Prostate gland (tissue), 2 donors: ENCODE results near the gene MTMR4. TPM values are rescaled to one million over a fixed set of nuclear protein-coding genes. Genes with fewer than 3 reads are reported as not detected.
A peak's percentile ranks its signal among the peaks of the same experiment; 100 is the strongest.

ENCODE experiments used
- DNase-seq: peaks from one replicate; pipeline ENCODE4 v3.0.0-alpha.2; 2019; ENCODE audit warnings: low spot score
- H3K27ac ChIP-seq, 2 donors: fragments of 200-600 bp; sonication (generic); 2 replicates each; pipeline ENCODE4 v1.5.1; 2017 to 2019
- H3K27me3 ChIP-seq: fragments of 200-600 bp; sonication (generic); replicated peaks from 2 replicates; pipeline ENCODE4 v1.5.1; 2019; ENCODE audit not compliant: insufficient read depth
- H3K36me3 ChIP-seq, 2 donors: fragments of 200-600 bp; sonication (generic); 1 replicate in 1 of 2; 2 replicates in 1 of 2; pipeline versions ENCODE4 v1.5.1 to v1.8.1; 2017 to 2019
- H3K4me1 ChIP-seq: fragments of 200-600 bp; sonication (generic); replicated peaks from 2 replicates; pipeline ENCODE4 v1.5.1; 2019
- H3K4me3 ChIP-seq, 2 donors: fragments of 200-600 bp; sonication (generic); 2 replicates each; pipeline ENCODE4 v1.5.1; 2017 to 2019
- H3K9me3 ChIP-seq: fragments of 200-600 bp; sonication (generic); 2 replicates; pipeline ENCODE4 v1.5.1; 2017
- CTCF ChIP-seq, 4 experiments: fragments of 200-600 bp in 2 of 4; fragments of 450-650 bp in 2 of 4; sonication (generic) in 2 of 4; IDR thresholded peaks; 1 replicate in 3 of 4; 2 replicates in 1 of 4; pipeline ENCODE4 v1.5.1; 2016 to 2019; ENCODE audit warnings: antibody characterized with exemption in 4 of 4, mild to moderate bottlenecking in 2 of 4, moderate library complexity in 2 of 4
- POLR2A ChIP-seq: fragments of 450-650 bp; IDR thresholded peaks from one replicate; pipeline ENCODE4 v1.6.1; 2016; ENCODE audit warnings: antibody characterized with exemption, mild to moderate bottlenecking
- POLR2AphosphoS5 ChIP-seq: sonication (generic); formaldehyde crosslinking; IDR thresholded peaks from one replicate; pipeline ENCODE4 v1.6.1; 2017; ENCODE audit warnings: antibody characterized with exemption
- WGBS: methylation state at CpG from one replicate; pipeline ENCODE4 v1.1.5; 2018; 5-methylcytosine and 5-hydroxymethylcytosine counted together
- intact Hi-C: fragments of 100-400 bp; cut with DNase I; formaldehyde crosslinking; loops from one replicate; pipeline ENCODE4 v1.14.2; 2022
- total RNA-seq, 2 donors: library from RNA; depleted of rRNA; stranded (reverse); fragments of >200 nt; gene quantifications; one replicate each; pipeline ENCODE4 v1.1.0, GENCODE V29; 2016

MTMR4 gene
- total RNA-seq, 2 donors from 2014 or later: 50.7 to 179 TPM

GRCh38 chr17:58455491-58455890, 58.9 kb downstream of the MTMR4 start:
- H3K9me3 ChIP-seq: no peaks in the 10 kb centered on the region
- no peaks in the 10 kb centered on the region for H3K36me3 ChIP-seq
- H3K27ac ChIP-seq: no peak overlapping the region
- DNase-seq: no peak
- no peaks in the 10 kb centered on the region for H3K27me3 ChIP-seq
- H3K4me1 ChIP-seq: no peaks in the 10 kb centered on the region
- intact Hi-C loops: no loop called here
- no peak overlapping the region for H3K4me3 ChIP-seq
- no peak for TF ChIP-seq POLR2A

- no peaks in the 10 kb centered on the region for H3K9me3 ChIP-seq
- no peak for DNase-seq
- no peak overlapping the region for H3K4me3 ChIP-seq
- no peaks in the 10 kb centered on the region for H3K4me1 ChIP-seq
- 100% methylated on average over 1 of the region's 1 CpG for WGBS
- TF ChIP-seq POLR2A: no peak
- no peak for TF ChIP-seq POLR2AphosphoS5
- no peak overlapping the region for H3K27ac ChIP-seq
- intact Hi-C loops: no loop called here
- no peaks in the 10 kb centered on the region for H3K27me3 ChIP-seq
- H3K36me3 ChIP-seq: no peaks in the 10 kb centered on the region
Observed at GRCh38 chr17:58452738-58453137, 61.7 kb downstream of the MTMR4 start.

DNA sequence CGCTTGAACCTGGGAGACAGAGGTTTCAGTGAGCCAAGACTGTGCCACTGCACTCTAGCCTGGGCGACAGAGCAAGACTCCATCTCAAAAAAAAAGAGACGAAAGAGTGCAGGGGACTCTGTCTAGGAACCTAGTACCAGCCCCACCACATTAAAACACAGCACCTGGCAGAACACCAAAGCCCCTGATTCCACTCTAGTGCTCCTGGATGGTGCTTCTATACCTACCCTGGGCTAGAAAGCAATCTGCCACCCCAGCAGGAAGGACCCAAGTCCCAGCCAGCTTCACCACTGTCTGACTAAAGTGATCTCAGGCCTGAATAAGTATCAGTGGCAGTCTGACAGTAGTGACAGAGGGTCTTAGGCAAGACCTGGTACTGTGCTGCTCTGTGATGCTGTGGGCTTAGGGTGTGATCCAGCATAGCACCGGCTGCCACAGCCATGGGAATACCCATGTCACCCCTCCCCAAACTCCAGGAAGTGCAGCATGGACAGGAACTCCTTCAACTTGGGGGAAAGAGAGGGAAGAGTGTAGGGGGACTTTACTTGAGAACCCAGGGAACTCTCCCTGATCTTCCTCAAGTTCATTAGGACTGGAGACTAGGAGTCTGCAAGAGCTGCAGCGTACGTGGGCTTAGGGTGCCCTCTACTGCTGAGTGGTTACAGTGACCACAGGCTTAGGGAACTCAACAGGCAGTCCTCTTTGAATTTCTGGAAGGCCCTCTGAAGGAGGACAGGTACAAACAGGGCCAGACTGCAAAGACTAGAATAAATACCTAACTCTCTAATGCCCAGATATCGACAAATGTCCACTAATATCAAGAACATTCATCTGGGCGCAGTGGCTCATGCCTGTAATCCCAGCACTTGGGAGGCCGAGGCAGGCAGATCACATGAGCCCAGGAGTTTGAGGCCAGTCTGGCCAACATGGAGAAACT, 67.1 kb downstream of the MTMR4 start:
- WGBS: 76% methylated on average over 9 of the region's 9 CpGs
- no peaks in the 10 kb centered on the region for H3K4me1 ChIP-seq
- intact Hi-C loops: no loop called here
- H3K27ac ChIP-seq: no peak overlapping the region
- no peaks in the 10 kb centered on the region for H3K9me3 ChIP-seq
- H3K4me3 ChIP-seq: no peak overlapping the region
- TF ChIP-seq POLR2A (no peak), CTCF (IDR thresholded peaks at IDR 0.05) (peak in 3 of 4 experiments; percentile 60 to 73 (median 73))
- H3K27me3 ChIP-seq: no peaks in the 10 kb centered on the region
- no peaks in the 10 kb centered on the region for H3K36me3 ChIP-seq
- peak; percentile 70 for DNase-seq

DNA sequence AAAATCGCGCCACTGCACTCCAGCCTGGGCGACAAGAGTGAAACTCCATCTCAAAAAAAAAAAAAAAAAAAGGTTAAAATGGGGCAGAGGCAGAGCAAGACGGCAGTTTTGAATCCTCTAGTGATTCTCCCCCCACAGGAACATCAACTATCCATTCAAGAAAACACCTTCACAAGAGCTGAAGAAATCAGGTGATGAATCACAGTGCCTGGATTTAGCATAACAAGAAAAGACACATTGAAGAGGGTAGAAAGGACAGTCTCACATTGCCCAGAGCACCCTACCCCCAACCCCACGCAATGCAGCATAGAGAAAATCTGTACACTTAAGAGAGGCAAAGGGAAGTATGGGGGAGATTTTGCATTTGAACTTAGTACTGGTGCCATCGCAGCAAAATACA, 68.4 kb downstream of the MTMR4 start:
- 89% methylated on average over 6 of the region's 6 CpGs for WGBS
- intact Hi-C loops: no loop called here

More for the DNA sequence above, 68.4 kb downstream of the MTMR4 start:
- Histone ChIP-seq H3K36me3 (no peaks in the 10 kb centered on the region), H3K9me3 (no peaks in the 10 kb centered on the region), H3K27me3 (no peaks in the 10 kb centered on the region), H3K4me1 (no peaks in the 10 kb centered on the region), H3K27ac (no peak overlapping the region), H3K4me3 (no peak overlapping the region)
- DNase-seq: no peak
- TF ChIP-seq CTCF (IDR thresholded peaks at IDR 0.05) (no peak), POLR2AphosphoS5 (no peak), POLR2A (no peak)

Other genes starting within 250 kb of the MTMR4 start
- gene MPO, start 233.7 kb downstream of the MTMR4 start, total RNA-seq: under 1 TPM in 1 of 2 donors, not detected in 1; 0.57 TPM
- 10 to 100 TPM; 22.7 to 26.5 TPM for gene TSPOAP1, start 185.8 kb downstream of the MTMR4 start, total RNA-seq
- 10 to 100 TPM; 44.8 to 70.0 TPM for gene SUPT4H1, start 162.4 kb downstream of the MTMR4 start, total RNA-seq
- 10 to 100 TPM; 29.3 to 31.9 TPM for gene RNF43, start 97.1 kb downstream of the MTMR4 start, total RNA-seq
- gene HSF5, start 26.2 kb downstream of the MTMR4 start, total RNA-seq: 10 to 100 TPM in 1 of 2 donors, not detected in 1; 11.5 TPM
- 10 to 100 TPM in 1 of 2 donors, under 1 TPM in 1; 0.50 to 14.3 TPM for gene TEX14, start 177.4 kb upstream of the MTMR4 start, total RNA-seq
- gene RAD51C, start 178.0 kb upstream of the MTMR4 start, total RNA-seq: 10 to 100 TPM; 30.4 to 32.5 TPM
- 1 to 10 TPM; 4.1 to 7.8 TPM for gene PPM1E, start 241.2 kb upstream of the MTMR4 start, total RNA-seq